Natural killer cell (primary cell): ENCODE results near the gene NSG2. TPM values are rescaled to one million over a fixed set of nuclear protein-coding genes. Genes with fewer than 3 reads are reported as not detected.

ENCODE experiments used
- ATAC-seq, 3 donors: fragments of 150-1000 bp in 2 of 3; fragments of 200-7000 bp in 1 of 3; cut with Tn5 transposase; 1 replicate in 1 of 3; 2 replicates in 2 of 3; pipeline ENCODE4 v1.10.0; 2021; ENCODE audit warnings: mild to moderate bottlenecking in 2 of 3, moderate library complexity in 2 of 3
- DNase-seq, 2 donors: peaks; one replicate each; pipeline versions ENCODE4 v3.0.0 to v3.0.0-alpha.2; 2013 to 2021; ENCODE audit warnings: mixed read lengths in 1 of 2
- H3K27ac ChIP-seq: one replicate; pipeline ENCODE4 v1.5.1; 2013; ENCODE audit warnings: mild to moderate bottlenecking, low read length
- H3K27me3 ChIP-seq: one replicate; pipeline ENCODE4 v1.6.1; 2013; ENCODE audit warnings: low read length; ENCODE audit not compliant: control insufficient read depth, insufficient read depth
- H3K36me3 ChIP-seq: one replicate; pipeline ENCODE4 v1.6.1; 2013; ENCODE audit warnings: low read length; ENCODE audit not compliant: control insufficient read depth, insufficient read depth
- H3K4me1 ChIP-seq: one replicate; pipeline ENCODE4 v1.6.1; 2013; ENCODE audit warnings: low read length; ENCODE audit not compliant: control insufficient read depth, insufficient read depth
- H3K4me3 ChIP-seq: one replicate; pipeline ENCODE4 v1.5.1; 2013; ENCODE audit warnings: low read length
- H3K9me3 ChIP-seq: one replicate; pipeline ENCODE4 v1.6.1; 2013; ENCODE audit warnings: low read length; ENCODE audit not compliant: control insufficient read depth, insufficient read depth
- H3K27ac Mint-ChIP-seq, 2 donors: one replicate each; pipeline ENCODE4 v1.8.0; 2022; ENCODE audit warnings: mild to moderate bottlenecking in 2 of 2, mixed read lengths in 2 of 2, moderate library complexity in 1 of 2
- H3K27me3 Mint-ChIP-seq, 2 donors: one replicate each; pipeline ENCODE4 v1.8.0; 2022; ENCODE audit warnings: low read depth in 2 of 2, mixed read lengths in 2 of 2
- H3K36me3 Mint-ChIP-seq: one replicate; pipeline ENCODE4 v1.8.0; 2022; ENCODE audit warnings: mixed read lengths
- H3K4me1 Mint-ChIP-seq, 2 donors: one replicate each; pipeline ENCODE4 v1.8.0; 2022; ENCODE audit warnings: mixed read lengths in 2 of 2
- H3K4me3 Mint-ChIP-seq: one replicate; pipeline ENCODE4 v1.8.0; 2022; ENCODE audit warnings: mild to moderate bottlenecking, moderate library complexity, mixed read lengths
- H3K9me3 Mint-ChIP-seq, 2 donors: one replicate each; pipeline ENCODE4 v1.8.0; 2022; ENCODE audit warnings: mixed read lengths in 2 of 2
- WGBS: methylation state at CpG from one replicate; pipeline ENCODE4 v1.1.7; 2013; ENCODE audit warnings: missing lambda C conversion rate; ENCODE audit not compliant: insufficient coverage; 5-methylcytosine and 5-hydroxymethylcytosine counted together
- intact Hi-C: fragments of 100-400 bp; cut with micrococcal nuclease; formaldehyde crosslinking; loops from one replicate; pipeline ENCODE4 v1.14.2; 2022
- total RNA-seq, 4 donors: library from RNA; stranded (reverse); fragments of 120-200 nt in 1 of 4; gene quantifications; one replicate each; pipeline versions ENCODE4 v1.2.3 to v1.2.4, GENCODE V29; 2013 to 2022
- TF ChIP-seq, protein P1 (sequence below): fragments of 200-600 bp; IDR thresholded peaks from one replicate; pipeline ENCODE4 v1.8.0; 2022; ENCODE audit warnings: antibody characterized with exemption

Gene NSG2
- total RNA-seq, 3 donors from 2014 or later (not counting 1 experiment from before 2014, with no cell fraction given): not detected

DNA sequence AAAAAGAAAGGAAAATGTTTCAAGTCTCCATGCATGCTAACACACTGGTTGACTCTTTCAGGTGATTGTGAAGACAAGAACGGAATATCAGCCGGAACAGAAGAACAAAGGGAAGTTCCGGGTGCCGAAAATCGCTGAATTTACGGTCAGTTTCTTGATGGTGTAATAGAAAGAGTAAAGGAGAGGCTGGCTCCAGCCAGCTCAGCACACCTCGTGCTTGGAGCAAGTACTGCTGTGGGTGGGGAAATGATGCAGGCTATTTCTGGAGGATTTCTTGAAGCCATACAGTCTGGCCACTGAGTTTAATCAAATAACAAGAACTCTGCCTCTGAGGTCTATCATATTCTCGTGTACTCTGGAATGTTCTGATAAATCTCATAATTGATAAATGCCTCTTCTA, 18.7 kb downstream of the NSG2 start:
- Mint-ChIP-seq H3K4me3 (no peak overlapping the region), H3K27ac (no peak overlapping the region), H3K9me3 (no peaks in the 10 kb centered on the region), H3K4me1 (no peaks in the 10 kb centered on the region), H3K27me3 (peaks cover 0 to 28% of the 10 kb centered on the region in 2 donors), H3K36me3 (no peaks in the 10 kb centered on the region)
- ATAC-seq (no peak), DNase-seq (no peak)
- WGBS: 45% methylated on average over 8 of the region's 8 CpGs
- Histone ChIP-seq H3K27me3 (peaks cover 2% of the 10 kb centered on the region), H3K4me3 (no peak overlapping the region), H3K36me3 (no peaks in the 10 kb centered on the region), H3K9me3 (no peaks in the 10 kb centered on the region), H3K4me1 (no peaks in the 10 kb centered on the region), H3K27ac (no peak overlapping the region)
- TF ChIP-seq, protein P1, sequence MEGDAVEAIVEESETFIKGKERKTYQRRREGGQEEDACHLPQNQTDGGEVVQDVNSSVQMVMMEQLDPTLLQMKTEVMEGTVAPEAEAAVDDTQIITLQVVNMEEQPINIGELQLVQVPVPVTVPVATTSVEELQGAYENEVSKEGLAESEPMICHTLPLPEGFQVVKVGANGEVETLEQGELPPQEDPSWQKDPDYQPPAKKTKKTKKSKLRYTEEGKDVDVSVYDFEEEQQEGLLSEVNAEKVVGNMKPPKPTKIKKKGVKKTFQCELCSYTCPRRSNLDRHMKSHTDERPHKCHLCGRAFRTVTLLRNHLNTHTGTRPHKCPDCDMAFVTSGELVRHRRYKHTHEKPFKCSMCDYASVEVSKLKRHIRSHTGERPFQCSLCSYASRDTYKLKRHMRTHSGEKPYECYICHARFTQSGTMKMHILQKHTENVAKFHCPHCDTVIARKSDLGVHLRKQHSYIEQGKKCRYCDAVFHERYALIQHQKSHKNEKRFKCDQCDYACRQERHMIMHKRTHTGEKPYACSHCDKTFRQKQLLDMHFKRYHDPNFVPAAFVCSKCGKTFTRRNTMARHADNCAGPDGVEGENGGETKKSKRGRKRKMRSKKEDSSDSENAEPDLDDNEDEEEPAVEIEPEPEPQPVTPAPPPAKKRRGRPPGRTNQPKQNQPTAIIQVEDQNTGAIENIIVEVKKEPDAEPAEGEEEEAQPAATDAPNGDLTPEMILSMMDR: no peak
- intact Hi-C loops: no loop called here

DNA sequence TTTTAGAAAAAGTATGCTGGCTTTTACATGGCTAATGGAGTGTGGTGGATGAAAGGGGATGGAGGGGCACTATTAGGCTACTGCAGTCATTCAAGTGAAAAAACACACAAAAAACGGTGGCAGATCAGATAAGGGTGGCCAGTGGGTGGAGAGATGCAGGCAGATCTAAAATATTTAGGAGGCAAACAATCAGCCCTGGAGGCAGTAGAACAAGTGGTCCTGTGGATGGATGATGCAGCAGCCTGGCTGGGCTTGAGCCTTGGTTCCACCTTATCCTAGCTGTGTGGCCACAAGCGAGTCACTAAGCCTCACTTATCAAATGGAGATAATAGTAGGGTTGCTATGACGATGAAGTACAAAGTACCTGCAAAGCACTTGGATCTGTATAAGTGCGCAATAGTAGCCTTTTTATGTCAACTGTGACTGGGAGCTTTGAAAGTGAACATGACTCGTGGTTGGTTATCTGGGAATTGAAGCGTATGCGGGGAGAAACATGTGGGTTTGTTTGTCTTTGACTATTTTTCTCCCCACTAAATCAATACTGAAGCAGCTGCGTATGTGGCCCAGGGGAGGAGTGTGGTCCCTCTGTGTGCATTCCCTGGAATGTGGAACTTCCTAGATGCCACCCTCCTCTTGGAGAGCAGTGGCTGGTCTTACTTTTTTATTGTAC, 20.2 kb downstream of the NSG2 start:
- Mint-ChIP-seq H3K4me3 (no peak overlapping the region), H3K9me3 (no peaks in the 10 kb centered on the region), H3K4me1 (no peaks in the 10 kb centered on the region), H3K36me3 (no peaks in the 10 kb centered on the region), H3K27me3 (peaks cover 0 to 23% of the 10 kb centered on the region in 2 donors), H3K27ac (no peak overlapping the region)
- Histone ChIP-seq H3K27me3 (peaks cover 2% of the 10 kb centered on the region), H3K9me3 (no peaks in the 10 kb centered on the region), H3K4me1 (no peaks in the 10 kb centered on the region), H3K36me3 (no peaks in the 10 kb centered on the region), H3K27ac (no peak overlapping the region), H3K4me3 (no peak overlapping the region)
- intact Hi-C loops: no loop called here
- TF ChIP-seq, protein P1: no peak
- DNase-seq: no peak
- 70% methylated on average over 5 of the region's 8 CpGs for WGBS
- no peak for ATAC-seq

DNA sequence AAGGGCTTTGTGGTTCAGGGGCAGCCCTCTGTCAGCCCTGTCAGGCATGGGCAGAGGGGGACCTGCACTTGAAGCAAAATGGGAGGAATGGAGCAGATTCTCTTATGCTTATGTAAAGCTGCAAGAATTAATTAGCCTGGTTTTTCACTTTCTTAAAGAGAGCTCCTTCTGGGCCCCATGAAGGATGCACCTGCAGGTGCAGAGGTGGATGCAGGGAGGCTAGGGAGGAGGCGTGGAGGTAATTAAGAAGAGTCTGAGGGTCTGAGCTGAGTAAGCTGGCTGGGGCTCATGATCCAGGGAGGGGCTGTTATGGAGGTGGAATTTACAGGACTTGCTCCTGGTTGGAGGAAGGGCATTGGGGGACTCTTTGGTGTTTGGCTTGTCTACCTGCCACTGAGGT, 22.0 kb downstream of the NSG2 start:
- no peak overlapping the region for H3K27ac Mint-ChIP-seq
- peaks cover 0 to 25% of the 10 kb centered on the region in 2 donors for H3K27me3 Mint-ChIP-seq
- no peaks in the 10 kb centered on the region for H3K4me1 Mint-ChIP-seq
- ATAC-seq: no peak
- no peaks in the 10 kb centered on the region for H3K9me3 ChIP-seq
- no peaks in the 10 kb centered on the region for H3K36me3 Mint-ChIP-seq
- H3K27ac ChIP-seq: no peak overlapping the region
- no peak overlapping the region for H3K4me3 ChIP-seq
- 86% methylated on average over 1 of the region's 1 CpG for WGBS
- TF ChIP-seq, protein P1: no peak
- H3K36me3 ChIP-seq: no peaks in the 10 kb centered on the region
- DNase-seq: no peak
- peaks cover 2% of the 10 kb centered on the region for H3K27me3 ChIP-seq
- intact Hi-C loops: no loop called here
- H3K4me1 ChIP-seq: no peaks in the 10 kb centered on the region
- no peaks in the 10 kb centered on the region for H3K9me3 Mint-ChIP-seq
- no peak overlapping the region for H3K4me3 Mint-ChIP-seq

DNA sequence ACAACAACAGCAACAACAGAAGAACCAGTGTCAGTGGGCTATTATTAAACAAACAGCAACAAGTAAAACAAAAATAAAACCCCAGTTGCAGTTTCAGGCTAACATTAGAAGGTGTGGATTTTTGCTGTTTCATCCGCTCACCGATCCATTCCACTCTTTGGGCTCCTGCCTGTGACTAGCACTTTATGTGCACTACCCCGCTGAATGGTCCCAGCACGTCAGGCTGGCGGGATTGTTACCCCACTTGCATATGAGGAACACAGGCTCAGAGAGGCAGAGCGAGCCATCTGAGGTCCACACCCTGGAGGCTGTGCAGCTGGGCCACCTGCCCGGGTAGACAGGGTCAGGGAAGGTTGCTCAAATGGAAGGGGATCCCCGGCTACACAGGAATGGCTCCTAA, 26.0 kb downstream of the NSG2 start:
- TF ChIP-seq, protein P1: no peak
- intact Hi-C loops: no loop called here
- Histone ChIP-seq H3K4me1 (no peaks in the 10 kb centered on the region), H3K27me3 (no peaks in the 10 kb centered on the region), H3K9me3 (no peaks in the 10 kb centered on the region), H3K27ac (no peak overlapping the region), H3K36me3 (no peaks in the 10 kb centered on the region), H3K4me3 (no peak overlapping the region)
- no peak overlapping the region for H3K27ac Mint-ChIP-seq
- H3K36me3 Mint-ChIP-seq: no peaks in the 10 kb centered on the region
- 80% methylated on average over 8 of the region's 8 CpGs for WGBS
- no peaks in the 10 kb centered on the region for H3K4me1 Mint-ChIP-seq
- ATAC-seq (no peak), DNase-seq (no peak)
- H3K9me3 Mint-ChIP-seq: no peaks in the 10 kb centered on the region
- H3K4me3 Mint-ChIP-seq: no peak overlapping the region
- peaks cover 0 to 9% of the 10 kb centered on the region in 2 donors for H3K27me3 Mint-ChIP-seq
